NCI-H510A (cell line): ENCODE results near the gene LEMD3.
"Not testable (repeated sequence)": the region's sequence is repeated elsewhere in the genome, so short reads cannot be mapped to it uniquely, and the experiment has no call there.

ENCODE experiments used
- DNase-seq: peaks from one replicate; lab custom pipeline; 2025; lab: John Stamatoyannopoulos, UW

The LEMD3 gene

DNA sequence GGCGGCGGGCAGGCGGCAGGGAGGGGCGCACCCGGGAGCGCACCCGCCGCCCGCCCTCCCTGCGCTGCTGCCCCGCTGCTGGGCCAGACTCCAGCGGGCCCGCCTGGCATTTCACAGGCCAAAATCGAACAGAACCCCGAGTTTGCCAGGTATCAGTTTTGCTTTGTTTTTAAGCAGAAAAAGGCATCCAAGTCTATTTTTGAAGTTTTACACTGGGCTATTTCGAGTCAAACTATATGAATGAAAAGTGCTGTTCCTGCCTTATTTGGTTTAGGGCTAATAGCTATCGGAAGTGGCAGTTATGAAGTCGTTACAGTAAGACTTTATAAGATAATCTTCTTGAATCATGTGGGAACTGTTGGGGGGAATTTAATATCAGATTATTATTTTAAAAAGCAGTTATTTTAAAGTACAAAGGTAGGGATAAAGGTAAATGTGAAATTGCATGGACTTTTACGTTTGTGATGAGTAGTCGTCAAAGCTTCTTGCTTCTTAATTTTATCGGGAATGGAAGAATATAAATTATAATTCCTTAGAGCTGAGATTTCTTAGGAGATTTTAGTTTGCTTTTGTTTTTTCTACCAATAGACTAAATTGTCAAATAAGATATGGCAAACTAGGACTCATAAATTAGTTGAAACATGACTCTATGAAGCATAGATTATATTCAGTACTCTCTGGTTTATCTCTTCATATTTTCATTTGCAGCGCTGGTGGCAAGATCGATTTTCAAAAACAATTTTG is 110.2 kb downstream of the LEMD3 start:
- DNase-seq, result no peak

DNA sequence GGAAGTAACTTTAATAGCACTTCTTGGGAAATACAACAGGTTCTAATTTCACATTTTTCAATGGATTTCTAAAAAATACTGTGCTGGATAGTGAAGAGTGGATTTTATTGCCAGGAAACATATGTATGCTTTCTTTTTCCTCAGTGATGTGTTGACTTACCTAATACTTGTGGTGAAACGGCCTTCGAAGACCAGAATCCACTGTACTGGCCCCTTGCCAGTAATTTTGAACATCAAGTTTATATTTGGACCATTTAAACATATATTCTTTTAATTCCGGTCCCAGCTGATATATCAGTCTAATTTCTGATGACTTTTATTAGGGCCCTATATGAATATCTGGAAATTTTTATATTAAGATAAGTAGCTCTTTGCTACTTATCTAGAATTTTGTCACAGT is 110.9 kb downstream of the LEMD3 start:
- DNase-seq, result no peak

DNA sequence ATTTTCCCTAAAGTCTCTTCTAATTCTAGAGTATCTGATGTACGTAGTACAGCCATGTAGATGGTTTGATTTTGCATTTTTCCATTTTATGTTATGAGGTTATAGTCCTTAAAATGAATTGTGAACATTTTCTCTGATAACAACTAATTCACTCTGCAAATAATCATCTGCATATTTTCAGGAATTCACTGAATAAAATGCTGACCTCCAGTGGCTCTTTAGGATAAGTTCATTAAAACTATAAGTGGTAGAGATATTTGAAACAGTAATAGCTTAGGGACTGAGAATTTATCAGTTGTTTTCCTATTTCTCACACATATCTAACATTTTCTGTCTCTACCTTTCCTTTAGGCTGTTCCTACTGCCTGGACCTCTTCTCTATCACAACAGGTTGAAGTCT is 113.5 kb downstream of the LEMD3 start:
- DNase-seq, result no peak

DNA sequence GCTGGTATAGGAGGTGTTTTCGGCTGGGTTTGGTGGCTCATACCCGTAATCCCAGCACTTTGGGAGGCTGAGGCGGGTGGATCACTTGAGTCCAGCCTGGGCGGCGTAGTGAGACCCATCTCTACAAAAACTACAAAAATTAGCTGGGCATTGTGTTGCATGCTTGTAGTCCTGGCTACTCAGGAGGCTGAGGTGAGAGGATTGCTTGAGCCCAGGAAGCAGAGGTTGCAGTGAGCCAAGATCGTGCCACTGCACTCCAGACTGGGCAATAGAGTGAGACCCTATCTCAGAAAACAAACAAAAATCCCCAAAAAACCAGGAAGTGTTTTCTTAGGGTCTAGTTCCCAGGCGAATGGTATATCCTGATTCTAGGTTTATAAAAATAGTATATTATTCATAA is 116.1 kb downstream of the LEMD3 start:
- DNase-seq, result not testable (repeated sequence)

DNA sequence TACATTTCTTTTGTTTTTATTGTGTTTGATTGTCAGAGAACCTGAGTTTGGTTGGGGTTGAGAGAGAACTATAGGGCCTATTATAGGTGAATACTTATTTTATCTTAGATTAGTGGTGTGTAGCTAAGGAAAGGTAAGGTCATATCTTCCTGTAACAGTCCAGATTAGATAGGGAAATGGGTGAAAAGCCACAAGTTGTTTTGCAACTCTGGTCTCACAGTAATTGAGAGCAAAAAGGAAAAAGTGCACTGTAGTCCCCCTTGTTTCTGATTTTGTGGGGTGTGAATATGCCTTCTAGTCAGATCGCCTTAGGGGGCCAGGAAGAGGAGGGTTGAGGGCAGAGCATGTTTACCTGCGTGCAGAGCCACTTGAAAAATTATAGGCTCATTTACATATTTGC is 118.0 kb downstream of the LEMD3 start:
- no peak for DNase-seq

DNA sequence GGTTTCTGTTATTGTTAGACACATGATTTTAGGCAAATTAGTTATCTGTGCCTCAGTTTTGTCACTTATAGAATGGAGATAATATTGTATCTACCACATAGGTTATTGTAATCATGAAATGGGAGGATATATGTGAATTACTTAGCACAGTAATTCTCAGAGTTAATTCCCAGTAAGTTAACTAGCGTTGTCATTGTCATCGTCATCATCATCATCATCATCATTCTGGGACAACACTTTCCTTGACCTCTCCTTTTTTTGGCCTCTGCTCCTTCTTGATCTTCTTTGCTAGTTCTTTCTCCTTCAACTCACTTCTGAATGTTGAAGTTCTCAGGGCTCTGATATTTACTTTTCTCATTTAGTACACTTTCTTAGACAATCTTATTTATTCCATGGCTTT is 122.9 kb downstream of the LEMD3 start:
- no peak for DNase-seq

DNA sequence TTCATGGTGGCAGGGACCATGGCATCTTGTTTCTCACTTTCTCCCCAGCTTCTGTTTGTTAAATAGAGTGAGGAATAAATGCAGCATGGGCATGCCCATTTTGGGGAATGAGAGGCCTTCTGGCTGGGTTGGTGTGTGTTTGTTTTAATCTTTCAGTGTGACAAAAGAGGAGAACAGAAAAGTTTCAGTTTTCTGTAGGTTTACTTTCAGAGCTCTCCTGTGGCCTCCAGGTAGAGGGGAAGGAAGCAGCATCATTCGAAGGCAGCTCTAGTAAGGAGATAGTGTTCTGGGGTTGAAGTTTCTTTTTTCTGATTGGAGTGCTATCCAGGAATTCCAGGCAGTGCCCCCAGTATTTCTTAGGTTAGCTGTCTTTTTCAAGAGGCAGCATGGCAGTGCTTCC is 124.4 kb downstream of the LEMD3 start:
- no peak for DNase-seq

DNA sequence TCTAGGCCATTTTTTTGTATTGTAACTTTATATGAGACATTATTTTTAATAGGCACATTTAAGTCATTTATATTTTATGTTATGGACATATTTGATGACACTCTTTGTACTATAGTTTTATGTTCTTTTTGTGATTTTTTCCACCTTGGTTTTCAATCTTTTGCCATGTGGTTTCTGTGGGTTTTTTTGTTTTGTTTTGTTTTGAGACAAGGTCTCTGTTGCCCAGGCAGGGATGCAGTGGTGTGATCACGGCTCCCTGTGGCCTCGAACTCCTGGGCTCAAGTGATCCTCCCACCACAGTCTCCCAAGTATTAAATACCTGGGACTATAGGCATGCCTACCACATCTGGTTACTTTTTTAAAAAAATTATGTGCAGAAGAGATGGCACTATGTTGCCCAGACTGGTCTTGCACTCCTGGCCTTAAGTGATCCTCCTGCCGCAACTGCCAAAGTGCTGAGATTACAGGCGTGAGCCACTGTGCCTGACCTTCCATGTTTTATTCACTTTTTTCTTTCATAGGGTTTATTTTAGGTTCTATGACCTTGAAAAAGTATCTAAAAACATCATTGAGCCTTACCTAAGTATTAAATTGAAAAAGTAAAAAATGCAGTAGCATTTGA is 125.4 kb downstream of the LEMD3 start:
- DNase-seq, result no peak

DNA sequence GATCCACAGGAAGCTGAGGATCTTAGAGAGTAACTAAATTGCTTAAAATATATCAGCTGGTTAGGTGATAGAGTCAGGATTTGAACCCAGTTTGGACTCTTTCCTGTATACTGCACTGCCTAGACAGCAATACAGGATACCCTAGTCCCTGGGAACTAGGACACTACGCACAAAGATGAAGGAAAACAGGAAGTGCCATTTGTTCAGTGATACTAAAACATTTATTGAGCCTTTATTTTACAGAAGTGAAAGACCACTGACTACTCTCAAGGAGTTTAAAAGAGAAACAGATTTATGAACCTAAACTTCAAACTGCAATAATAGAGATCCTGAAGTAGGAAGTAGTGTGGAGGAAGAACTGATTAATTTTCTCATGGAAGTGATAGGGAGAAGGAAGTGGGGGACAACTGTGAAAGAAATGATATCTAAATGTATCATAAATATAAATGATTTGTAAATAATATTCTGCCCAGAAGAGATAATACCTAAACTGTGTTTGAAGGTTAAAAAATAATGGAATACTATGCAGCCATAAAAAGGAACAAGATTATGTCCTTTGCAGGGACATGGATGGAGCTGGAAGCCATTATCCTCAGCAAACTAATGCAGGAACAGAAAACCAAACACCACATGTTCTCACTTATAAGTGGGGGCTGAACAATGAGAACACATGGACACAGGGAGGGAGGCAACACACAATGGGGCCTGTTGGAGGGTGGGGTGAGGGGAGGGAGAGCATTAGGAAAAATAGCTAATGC is 127.3 kb downstream of the LEMD3 start:
- no peak for DNase-seq
